BLaER1 treated with 17β-estradiol and CSF1 and Interleukin-3, amounts not matched to agents 10 nM and 100 nM (cell line): ENCODE data around the gene BEND7.

Experiments used
- H3K27ac ChIP-seq, 11 experiments: shearing (Covaris generic); formaldehyde crosslinking; 2 replicates each; pipeline ENCODE4 v1.8.1; 2022
- H3K27me3 ChIP-seq, 11 experiments: shearing (Covaris generic); formaldehyde crosslinking; 2 replicates each; pipeline ENCODE4 v1.8.1; 2022
- H3K36me3 ChIP-seq, 11 experiments: shearing (Covaris generic); formaldehyde crosslinking; 2 replicates each; pipeline ENCODE4 v1.8.1; 2022
- H3K4me1 ChIP-seq, 10 experiments: shearing (Covaris generic); formaldehyde crosslinking; 2 replicates each; pipeline ENCODE4 v1.8.1; 2022
- H3K4me2 ChIP-seq, 11 experiments: shearing (Covaris generic); formaldehyde crosslinking; 2 replicates each; pipeline ENCODE4 v1.8.1; 2022
- H3K4me3 ChIP-seq, 10 experiments: shearing (Covaris generic); formaldehyde crosslinking; 2 replicates each; pipeline ENCODE4 v1.8.1; 2022
- H3K9ac ChIP-seq, 11 experiments: shearing (Covaris generic); formaldehyde crosslinking; 2 replicates each; pipeline ENCODE4 v1.8.1; 2022
- H3K9me3 ChIP-seq, 11 experiments: shearing (Covaris generic); formaldehyde crosslinking; replicated peaks in 1 of 11; 2 replicates each; pipeline ENCODE4 v1.8.1; 2022
- H4K20me1 ChIP-seq, 11 experiments: shearing (Covaris generic); formaldehyde crosslinking; 2 replicates each; pipeline ENCODE4 v1.8.1; 2022
- Cebpa-rat ChIP-seq, 11 experiments: shearing (Covaris generic); IDR thresholded peaks; 2 replicates each; pipeline ENCODE4 v1.8.1; 2022

BEND7 gene

GRCh38 chr10:13528875-13529713, at the start of gene BEND7:
Gene BEND7 (minus strand): TSS chr10:13529014. CDS start chr10:13528533, 481 bp downstream.
- H3K4me2 ChIP-seq: peak within 1 kb of the TSS; percentile 74 to 96 (median 94)
- H3K9me3 ChIP-seq: no peaks in the 10 kb centered on the region
- peak within 1 kb of the TSS in 3 of 11 experiments; percentile 9 to 28 (median 19); a peak in 4 of 22 replicates for H3K27ac ChIP-seq
- no peak for TF ChIP-seq Cebpa-rat (IDR thresholded peaks at IDR 0.05)
- peaks cover 55 to 72% (median 63%) of the 10 kb centered on the region in 11 experiments for H3K27me3 ChIP-seq
- H4K20me1 ChIP-seq: peaks cover 0 to 16% (median 4%) of the 10 kb centered on the region in 11 experiments; a peak in 11 of 22 replicates
- peaks cover 0 to 12% (median 6%) of the 10 kb centered on the region in 10 experiments; a peak in 9 of 20 replicates for H3K4me1 ChIP-seq
- H3K9ac ChIP-seq: peak within 1 kb of the TSS; percentile 46 to 78 (median 68)
- H3K36me3 ChIP-seq: no peaks in the 10 kb centered on the region
- peak within 1 kb of the TSS; percentile 60 to 78 (median 70) for H3K4me3 ChIP-seq

- no peaks in the 10 kb centered on the region for H3K27me3 ChIP-seq
- TF ChIP-seq Cebpa-rat (IDR thresholded peaks at IDR 0.05): no peak
These were observed 45.1 kb upstream of the BEND7 start for GRCh38 chr10:13573960-13574359.

DNA sequence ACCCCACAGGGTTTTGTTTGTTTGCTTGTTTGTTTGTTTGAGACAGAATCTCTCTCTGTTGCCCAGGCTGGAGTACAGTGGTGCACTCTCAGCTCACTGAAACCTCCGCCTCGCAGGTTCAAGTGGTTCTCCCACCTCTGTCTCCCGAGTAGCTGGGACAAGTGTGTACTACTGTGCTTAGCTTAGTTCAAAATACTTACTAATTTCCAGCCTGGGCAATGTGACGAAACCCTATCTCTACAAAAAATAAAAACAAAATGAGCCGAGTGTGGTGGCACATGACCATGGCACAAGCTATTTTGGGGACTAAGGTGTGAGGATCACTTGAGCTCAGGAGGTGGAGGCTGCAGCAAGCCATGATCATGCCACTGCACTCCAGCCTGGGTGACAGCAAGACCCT, 42.7 kb upstream of the BEND7 start:
- H3K36me3 ChIP-seq: no peaks in the 10 kb centered on the region
- no peak for TF ChIP-seq Cebpa-rat (IDR thresholded peaks at IDR 0.05)
- no peak overlapping the region for H3K4me2 ChIP-seq
- no peak overlapping the region for H3K27ac ChIP-seq
- H4K20me1 ChIP-seq: no peaks in the 10 kb centered on the region
- H3K4me1 ChIP-seq: peaks cover 0 to 9% (median 4%) of the 10 kb centered on the region in 10 experiments; a peak in 8 of 20 replicates
- peaks cover 0 to 14% (median 5%) of the 10 kb centered on the region in 11 experiments; a peak in 6 of 22 replicates for H3K9me3 ChIP-seq
- no peak overlapping the region for H3K9ac ChIP-seq
- H3K27me3 ChIP-seq: no peaks in the 10 kb centered on the region
- no peak overlapping the region for H3K4me3 ChIP-seq

More at GRCh38 chr10:13573960-13574359, 45.1 kb upstream of the BEND7 start:
- Histone ChIP-seq H3K4me1 (no peaks in the 10 kb centered on the region), H3K27ac (no peak overlapping the region), H3K4me3 (no peak overlapping the region), H3K9me3 (peaks cover 0 to 14% (median 5%) of the 10 kb centered on the region in 11 experiments; a peak in 6 of 22 replicates), H3K4me2 (no peak overlapping the region), H3K9ac (no peak overlapping the region), H4K20me1 (no peaks in the 10 kb centered on the region), H3K36me3 (no peaks in the 10 kb centered on the region)

GRCh38 chr10:13567030-13567429, 38.2 kb upstream of the BEND7 start:
- H4K20me1 ChIP-seq: no peaks in the 10 kb centered on the region
- H3K9ac ChIP-seq: no peak overlapping the region
- peak in 5 of 11 experiments; percentile 25 to 52 (median 31); a peak in 1 of 22 replicates for TF ChIP-seq Cebpa-rat (IDR thresholded peaks at IDR 0.05)
- peaks cover 10 to 18% (median 14%) of the 10 kb centered on the region in 10 experiments; a peak in 18 of 20 replicates for H3K4me1 ChIP-seq
- no peaks in the 10 kb centered on the region for H3K36me3 ChIP-seq
- peaks cover 0 to 11% (median 6%) of the 10 kb centered on the region in 11 experiments; a peak in 7 of 22 replicates for H3K9me3 ChIP-seq
- H3K4me2 ChIP-seq: peak overlapping the region in 5 of 11 experiments; percentile 27 to 42 (median 35); a peak in 9 of 22 replicates
- H3K27me3 ChIP-seq: no peaks in the 10 kb centered on the region
- no peak overlapping the region for H3K4me3 ChIP-seq
- H3K27ac ChIP-seq: peak overlapping the region in 4 of 11 experiments; percentile 12 to 63 (median 50); a peak in 7 of 22 replicates

DNA sequence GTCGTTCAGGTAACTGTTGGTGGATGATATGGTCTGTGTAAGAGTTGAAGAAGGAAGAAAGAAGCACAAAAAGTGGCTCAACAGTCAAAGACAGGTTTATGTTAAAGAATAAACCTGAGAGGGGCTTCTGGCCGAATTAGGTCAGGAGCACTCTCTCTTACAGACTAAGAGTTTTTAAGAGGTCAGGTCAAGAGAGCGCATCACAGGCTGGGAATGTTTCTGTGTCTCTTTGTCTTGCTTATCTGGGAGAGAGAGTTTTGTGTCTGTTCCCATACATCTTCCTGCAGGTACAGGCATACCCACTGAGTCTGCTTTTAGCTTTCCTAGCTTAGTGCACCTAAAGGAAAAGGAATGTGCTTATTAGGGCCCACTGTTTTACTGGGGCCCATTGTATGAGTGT, 35.8 kb upstream of the BEND7 start:
- Histone ChIP-seq H3K27me3 (no peaks in the 10 kb centered on the region), H3K9ac (no peak overlapping the region), H3K4me1 (peaks cover 10 to 20% (median 15%) of the 10 kb centered on the region in 10 experiments; a peak in 18 of 20 replicates), H3K27ac (peak overlapping the region in 1 of 11 experiments; percentile 18; a peak in 1 of 22 replicates), H3K4me2 (peak overlapping the region in 3 of 11 experiments; percentile 16 to 31 (median 21); a peak in 2 of 22 replicates), H3K4me3 (no peak overlapping the region), H3K36me3 (no peaks in the 10 kb centered on the region), H4K20me1 (no peaks in the 10 kb centered on the region), H3K9me3 (peaks cover 0 to 11% (median 6%) of the 10 kb centered on the region in 11 experiments; a peak in 7 of 22 replicates)
- TF ChIP-seq Cebpa-rat (IDR thresholded peaks at IDR 0.05): no peak

GRCh38 chr10:13563481-13564445, 34.9 kb upstream of the BEND7 start:
- Histone ChIP-seq H3K36me3 (no peaks in the 10 kb centered on the region), H3K9me3 (peaks cover 0 to 11% (median 6%) of the 10 kb centered on the region in 11 experiments; a peak in 7 of 22 replicates), H3K4me2 (peak overlapping the region in 7 of 11 experiments; percentile 1 to 35 (median 25); a peak in 8 of 22 replicates), H3K9ac (no peak overlapping the region), H3K4me1 (peaks cover 10 to 20% (median 15%) of the 10 kb centered on the region in 10 experiments; a peak in 18 of 20 replicates), H3K4me3 (no peak overlapping the region), H3K27me3 (no peaks in the 10 kb centered on the region), H4K20me1 (no peaks in the 10 kb centered on the region), H3K27ac (peak overlapping the region in 1 of 11 experiments; percentile 18; a peak in 1 of 22 replicates)
- TF ChIP-seq Cebpa-rat (IDR thresholded peaks at IDR 0.05): peak in 2 of 11 experiments; percentile 31 to 74; a peak in 3 of 22 replicates

- H3K36me3 ChIP-seq: no peaks in the 10 kb centered on the region
- no peak overlapping the region for H3K9ac ChIP-seq
- peaks cover 13 to 23% (median 18%) of the 10 kb centered on the region in 10 experiments; a peak in 19 of 20 replicates for H3K4me1 ChIP-seq
- H4K20me1 ChIP-seq: no peaks in the 10 kb centered on the region
- peaks cover 0 to 18% (median 6%) of the 10 kb centered on the region in 11 experiments; a peak in 8 of 22 replicates for H3K9me3 ChIP-seq
- no peak overlapping the region for H3K4me2 ChIP-seq
- no peak for TF ChIP-seq Cebpa-rat (IDR thresholded peaks at IDR 0.05)
- no peak overlapping the region for H3K27ac ChIP-seq
- H3K4me3 ChIP-seq: no peak overlapping the region
- H3K27me3 ChIP-seq: no peaks in the 10 kb centered on the region; a peak in 1 of 22 replicates
These were observed 31.8 kb upstream of the BEND7 start for GRCh38 chr10:13560597-13560996.

GRCh38 chr10:13559124-13559700, 30.4 kb upstream of the BEND7 start:
- Histone ChIP-seq H3K36me3 (no peaks in the 10 kb centered on the region), H3K4me2 (no peak overlapping the region), H3K27ac (no peak overlapping the region), H3K4me1 (peaks cover 13 to 22% (median 16%) of the 10 kb centered on the region in 10 experiments; a peak in 19 of 20 replicates), H3K27me3 (no peaks in the 10 kb centered on the region; a peak in 1 of 22 replicates), H3K4me3 (no peak overlapping the region), H3K9me3 (peaks cover 0 to 10% (median 2%) of the 10 kb centered on the region in 11 experiments; a peak in 6 of 22 replicates), H4K20me1 (no peaks in the 10 kb centered on the region), H3K9ac (no peak overlapping the region)
- TF ChIP-seq Cebpa-rat (IDR thresholded peaks at IDR 0.05): no peak
